HG03460 (cell line): ENCODE data around the gene CHURC1.
"Not testable (repeated sequence)": the region's sequence is repeated elsewhere in the genome, so short reads cannot be mapped to it uniquely, and the experiment has no call there.

Experiments used
- ATAC-seq: cut with Tn5 transposase; IDR thresholded peaks from one replicate; pipeline ENCODE4 v1.9.1; 2021; ENCODE audit not compliant: unreplicated experiment

The CHURC1 gene

GRCh38 chr14:64906022-64906421 lies 8.2 kb upstream of the CHURC1 start:
- ATAC-seq: no peak

- ATAC-seq: no peak
These were observed 3.3 kb upstream of the CHURC1 start for GRCh38 chr14:64910847-64911495.

- no peak for ATAC-seq
These were observed 2.0 kb upstream of the CHURC1 start for GRCh38 chr14:64912261-64912660.

- not testable (repeated sequence) for ATAC-seq
These were observed 778 bp upstream of the CHURC1 start for GRCh38 chr14:64913477-64913876.

GRCh38 chr14:64915029-64915424 lies 772 bp downstream of the CHURC1 start:
- ATAC-seq: no peak

- ATAC-seq: no peak
These were observed 1.5 kb downstream of the CHURC1 start for GRCh38 chr14:64915797-64916196.

- ATAC-seq: no peak
These were observed 4.0 kb downstream of the CHURC1 start for GRCh38 chr14:64918216-64918615.

GRCh38 chr14:64919215-64919614 lies 5.0 kb downstream of the CHURC1 start:
- no peak for ATAC-seq

GRCh38 chr14:64919618-64920017 lies 5.4 kb downstream of the CHURC1 start:
- ATAC-seq: no peak

GRCh38 chr14:64920465-64920864 lies 6.2 kb downstream of the CHURC1 start:
- ATAC-seq: no peak

- ATAC-seq: no peak
These were observed 8.8 kb downstream of the CHURC1 start for GRCh38 chr14:64923015-64923414.

GRCh38 chr14:64926398-64926995 lies 12.2 kb downstream of the CHURC1 start:
- no peak for ATAC-seq

GRCh38 chr14:64927031-64927430 lies 12.8 kb downstream of the CHURC1 start:
- no peak for ATAC-seq

- peak; percentile 87 for ATAC-seq
These were observed 14.2 kb downstream of the CHURC1 start for GRCh38 chr14:64928239-64929013.

GRCh38 chr14:64929014-64929359 lies 14.7 kb downstream of the CHURC1 start:
- no peak for ATAC-seq

- ATAC-seq: no peak
These were observed 16.0 kb downstream of the CHURC1 start for GRCh38 chr14:64930085-64930843.

GRCh38 chr14:64931123-64931522 lies 16.9 kb downstream of the CHURC1 start:
- no peak for ATAC-seq

- ATAC-seq: no peak
These were observed 18.0 kb downstream of the CHURC1 start for GRCh38 chr14:64932231-64932630.

GRCh38 chr14:64934338-64934929 lies 20.2 kb downstream of the CHURC1 start:
- no peak for ATAC-seq

- no peak for ATAC-seq
These were observed 21.3 kb downstream of the CHURC1 start for GRCh38 chr14:64935508-64935907.

GRCh38 chr14:64937171-64937820 lies 23.0 kb downstream of the CHURC1 start:
- no peak for ATAC-seq
